Activated CD4-positive, CD25-positive, alpha-beta regulatory T cell treated with anti-CD3 and anti-CD28 coated beads, Interleukin-2, amount 50 U/mL, for 16 hours (primary cell): ENCODE data around the gene ZDHHC24.

ENCODE experiments used
- DNase-seq: peaks from one replicate; pipeline ENCODE4 v3.0.0-alpha.2; 2020; ENCODE audit warnings: low read depth, low spot score

ZDHHC24 gene

GRCh38 chr11:66566221-66566620 lies 20.4 kb upstream of the ZDHHC24 start:
- DNase-seq, result no peak

- DNase-seq, result no peak
Observed at GRCh38 chr11:66564984-66565383, 19.1 kb upstream of the ZDHHC24 start.

GRCh38 chr11:66564538-66564937 lies 18.7 kb upstream of the ZDHHC24 start:
- no peak for DNase-seq

GRCh38 chr11:66563832-66564231 lies 18.0 kb upstream of the ZDHHC24 start:
- DNase-seq, result no peak

- no peak for DNase-seq
Observed at GRCh38 chr11:66562907-66563583, 17.2 kb upstream of the ZDHHC24 start.

GRCh38 chr11:66562275-66562674 lies 16.4 kb upstream of the ZDHHC24 start:
- no peak for DNase-seq

GRCh38 chr11:66561975-66562248 lies 16.1 kb upstream of the ZDHHC24 start:
- DNase-seq, result no peak

GRCh38 chr11:66561178-66561974 lies 15.5 kb upstream of the ZDHHC24 start:
- DNase-seq, result no peak

GRCh38 chr11:66559866-66560676 lies 14.2 kb upstream of the ZDHHC24 start:
- DNase-seq, result no peak

- DNase-seq, result no peak
Observed at GRCh38 chr11:66559142-66559865, 13.5 kb upstream of the ZDHHC24 start.

- no peak for DNase-seq
Observed at GRCh38 chr11:66557733-66558326, 12.0 kb upstream of the ZDHHC24 start.

GRCh38 chr11:66556086-66556485 lies 10.2 kb upstream of the ZDHHC24 start:
- no peak for DNase-seq

GRCh38 chr11:66555416-66555815 lies 9.6 kb upstream of the ZDHHC24 start:
- DNase-seq, result no peak

GRCh38 chr11:66554602-66555001 lies 8.8 kb upstream of the ZDHHC24 start:
- DNase-seq, result no peak

- no peak for DNase-seq
Observed at GRCh38 chr11:66550887-66551286, 5.0 kb upstream of the ZDHHC24 start.

GRCh38 chr11:66549696-66550095 lies 3.8 kb upstream of the ZDHHC24 start:
- no peak for DNase-seq

- no peak for DNase-seq
Observed at GRCh38 chr11:66548774-66549630, 3.2 kb upstream of the ZDHHC24 start.

- DNase-seq, result no peak
Observed at GRCh38 chr11:66548041-66548440, 2.2 kb upstream of the ZDHHC24 start.

GRCh38 chr11:66547662-66548009 lies 1.8 kb upstream of the ZDHHC24 start:
- no peak for DNase-seq

GRCh38 chr11:66546966-66547661 lies 1.3 kb upstream of the ZDHHC24 start:
- no peak for DNase-seq
